Thyroid gland (tissue), 4 donors: ENCODE results near the gene OMP. TPM values are rescaled to one million over a fixed set of nuclear protein-coding genes. Genes with fewer than 3 reads are reported as not detected.

ENCODE experiments used
- DNase-seq, 2 donors: peaks; one replicate each; pipeline ENCODE4 v3.0.0-alpha.2; 2019
- H3K27ac ChIP-seq, 3 donors: fragments of 200-600 bp; sonication (generic); 1 replicate in 2 of 3; 2 replicates in 1 of 3; pipeline ENCODE4 v1.5.1; 2016 to 2019; ENCODE audit warnings: mild to moderate bottlenecking in 1 of 3, moderate library complexity in 1 of 3
- H3K27me3 ChIP-seq: fragments of 200-600 bp; sonication (generic); one replicate; pipeline ENCODE4 v1.5.1; 2019
- H3K36me3 ChIP-seq, 2 donors: fragments of 200-600 bp; sonication (generic); one replicate each; pipeline ENCODE4 v1.5.1; 2016 to 2019
- H3K4me1 ChIP-seq, 2 donors: fragments of 200-600 bp; sonication (generic); one replicate each; pipeline ENCODE4 v1.5.1; 2017 to 2019
- H3K4me3 ChIP-seq, 3 donors: fragments of 200-600 bp; sonication (generic); replicated peaks in 1 of 3; 1 replicate in 2 of 3; 2 replicates in 1 of 3; pipeline ENCODE4 v1.5.1; 2016; ENCODE audit warnings: mild to moderate bottlenecking in 1 of 3
- H3K9me3 ChIP-seq: fragments of 200-600 bp; sonication (generic); one replicate; pipeline ENCODE4 v1.5.1; 2017
- POLR2A ChIP-seq, 2 donors: fragments of 450-650 bp; IDR thresholded peaks; one replicate each; pipeline ENCODE4 v1.6.1; 2017; ENCODE audit warnings: antibody characterized with exemption in 2 of 2, mild to moderate bottlenecking in 2 of 2, moderate library complexity in 1 of 2
- WGBS, 2 donors: methylation state at CpG; one replicate each; pipeline ENCODE4 v1.1.5; 2017; 5-methylcytosine and 5-hydroxymethylcytosine counted together
- intact Hi-C: fragments of 100-400 bp; cut with DNase I; formaldehyde crosslinking; loops from one replicate; pipeline ENCODE4 v1.15.1; 2023
- total RNA-seq, 4 donors: library from RNA; depleted of rRNA; stranded (reverse); fragments of >200 nt; gene quantifications; one replicate each; pipeline ENCODE4 v1.2.3, GENCODE V29; 2016
- TF ChIP-seq, protein P1 (sequence below), 6 experiments: fragments of 200-600 bp in 3 of 6; fragments of 450-650 bp in 3 of 6; sonication (generic) in 3 of 6; IDR thresholded peaks; one replicate each; pipeline ENCODE4 v1.5.1; 2016 to 2019; ENCODE audit warnings: antibody characterized with exemption in 6 of 6, mild to moderate bottlenecking in 2 of 6, inconsistent platforms in 1 of 6, moderate library complexity in 1 of 6

OMP gene
- total RNA-seq, 4 donors from 2014 or later: 2.3 TPM; not detected in 3

- DNase-seq: no peak
- H3K27ac ChIP-seq: no peak overlapping the region
- peaks cover 8 to 16% of the 10 kb centered on the region in 2 donors for H3K4me1 ChIP-seq
- TF ChIP-seq, protein P1, sequence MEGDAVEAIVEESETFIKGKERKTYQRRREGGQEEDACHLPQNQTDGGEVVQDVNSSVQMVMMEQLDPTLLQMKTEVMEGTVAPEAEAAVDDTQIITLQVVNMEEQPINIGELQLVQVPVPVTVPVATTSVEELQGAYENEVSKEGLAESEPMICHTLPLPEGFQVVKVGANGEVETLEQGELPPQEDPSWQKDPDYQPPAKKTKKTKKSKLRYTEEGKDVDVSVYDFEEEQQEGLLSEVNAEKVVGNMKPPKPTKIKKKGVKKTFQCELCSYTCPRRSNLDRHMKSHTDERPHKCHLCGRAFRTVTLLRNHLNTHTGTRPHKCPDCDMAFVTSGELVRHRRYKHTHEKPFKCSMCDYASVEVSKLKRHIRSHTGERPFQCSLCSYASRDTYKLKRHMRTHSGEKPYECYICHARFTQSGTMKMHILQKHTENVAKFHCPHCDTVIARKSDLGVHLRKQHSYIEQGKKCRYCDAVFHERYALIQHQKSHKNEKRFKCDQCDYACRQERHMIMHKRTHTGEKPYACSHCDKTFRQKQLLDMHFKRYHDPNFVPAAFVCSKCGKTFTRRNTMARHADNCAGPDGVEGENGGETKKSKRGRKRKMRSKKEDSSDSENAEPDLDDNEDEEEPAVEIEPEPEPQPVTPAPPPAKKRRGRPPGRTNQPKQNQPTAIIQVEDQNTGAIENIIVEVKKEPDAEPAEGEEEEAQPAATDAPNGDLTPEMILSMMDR (IDR thresholded peaks at IDR 0.05): no peak
- TF ChIP-seq POLR2A (IDR thresholded peaks at IDR 0.05): no peak
- no peaks in the 10 kb centered on the region for H3K9me3 ChIP-seq
- no peaks in the 10 kb centered on the region for H3K36me3 ChIP-seq
- intact Hi-C loops: loop anchor here (5.0 to 10.0 kb wide), 2 partner anchors 62 to 430 kb away; no protein-coding TSS in a partner anchor
- H3K27me3 ChIP-seq: no peaks in the 10 kb centered on the region
- WGBS, 2 donors: 49 to 53% methylated on average over 6 of the region's 6 CpGs
- H3K4me3 ChIP-seq: no peak overlapping the region
Measured at GRCh38 chr11:77125191-77125590, 22.6 kb downstream of the OMP start.

DNA sequence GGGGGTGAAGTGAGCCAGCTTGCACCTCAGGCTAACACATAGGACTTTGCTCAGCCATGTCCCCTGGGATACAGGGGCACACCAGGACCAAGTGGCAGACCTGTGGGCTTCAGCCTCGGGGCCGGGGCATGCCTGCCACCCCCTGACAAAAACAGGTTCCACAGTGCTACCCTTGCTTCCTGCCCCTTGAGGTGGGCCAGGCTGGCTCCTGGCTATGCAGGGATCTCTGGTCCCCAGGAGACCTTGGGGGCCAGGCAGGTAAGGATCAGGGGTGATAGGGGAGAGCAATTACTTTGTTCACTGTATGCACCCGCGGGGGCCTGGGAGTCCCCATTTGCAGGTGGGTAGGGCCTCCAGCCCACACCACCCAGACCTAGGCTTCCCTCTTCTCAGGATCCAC, 23.1 kb downstream of the OMP start:
- Histone ChIP-seq H3K27me3 (no peaks in the 10 kb centered on the region), H3K4me1 (peaks cover 8 to 16% of the 10 kb centered on the region in 2 donors), H3K36me3 (no peaks in the 10 kb centered on the region), H3K4me3 (no peak overlapping the region), H3K9me3 (no peaks in the 10 kb centered on the region), H3K27ac (no peak overlapping the region)
- no peak for TF ChIP-seq POLR2A (IDR thresholded peaks at IDR 0.05)
- TF ChIP-seq, protein P1 (IDR thresholded peaks at IDR 0.05): no peak
- 67 to 73% methylated on average over 4 of the region's 4 CpGs for WGBS, 2 donors
- no peak for DNase-seq
- intact Hi-C loops: loop anchor here (5.0 to 10.0 kb wide), 2 partner anchors 62 to 429 kb away; no protein-coding TSS in a partner anchor

DNA sequence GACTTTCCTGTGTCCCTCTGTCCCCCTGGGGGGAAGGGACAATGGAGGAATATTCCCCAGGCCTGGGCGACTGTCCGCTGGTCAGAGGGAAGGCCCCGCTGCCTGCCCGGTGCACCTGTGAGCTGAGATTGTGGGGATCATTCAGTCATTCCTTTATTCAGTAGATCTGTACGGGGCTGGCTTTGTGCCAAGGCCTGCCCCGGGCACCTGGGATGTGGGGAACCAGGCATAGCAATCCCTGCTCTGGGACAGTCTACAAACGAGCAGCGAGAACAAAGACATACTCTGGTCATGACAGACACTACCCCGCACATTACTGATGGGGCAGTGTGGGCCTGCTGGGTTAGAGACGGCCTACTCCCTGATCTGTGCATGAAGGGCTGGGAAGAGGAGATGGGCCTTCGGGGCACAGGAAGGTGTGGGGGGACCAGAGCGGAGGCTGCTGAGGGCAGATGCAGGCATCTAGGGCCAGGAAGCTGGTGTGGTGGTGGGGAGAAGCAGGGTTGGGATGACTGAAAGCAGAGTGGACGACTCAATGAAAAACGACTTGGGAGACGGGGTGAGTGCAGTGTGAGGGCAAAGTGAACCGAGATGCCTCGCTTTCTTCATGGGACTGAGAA, 23.6 kb downstream of the OMP start:
- 72 to 75% methylated on average over 17 of the region's 17 CpGs for WGBS, 2 donors
- Histone ChIP-seq H3K27me3 (no peaks in the 10 kb centered on the region), H3K4me1 (peaks cover 11 to 16% of the 10 kb centered on the region in 2 donors), H3K27ac (no peak overlapping the region), H3K36me3 (no peaks in the 10 kb centered on the region), H3K4me3 (no peak overlapping the region), H3K9me3 (no peaks in the 10 kb centered on the region)
- TF ChIP-seq, protein P1 (IDR thresholded peaks at IDR 0.05): no peak
- intact Hi-C loops: loop anchor here (5.0 to 10.0 kb wide), 2 partner anchors 61 to 429 kb away; no protein-coding TSS in a partner anchor
- DNase-seq: no peak

GRCh38 chr11:77126861-77127234, 24.2 kb downstream of the OMP start:
- Histone ChIP-seq H3K4me3 (peak overlapping the region in 1 of 3 donors; percentile 29), H3K27ac (no peak overlapping the region), H3K36me3 (no peaks in the 10 kb centered on the region), H3K27me3 (no peaks in the 10 kb centered on the region), H3K9me3 (no peaks in the 10 kb centered on the region), H3K4me1 (peaks cover 11 to 16% of the 10 kb centered on the region in 2 donors)
- no peak for DNase-seq
- intact Hi-C loops: loop anchor here (5.0 to 10.0 kb wide), 2 partner anchors 60 to 428 kb away; no protein-coding TSS in a partner anchor
- no peak for TF ChIP-seq POLR2A (IDR thresholded peaks at IDR 0.05)
- TF ChIP-seq, protein P1 (IDR thresholded peaks at IDR 0.05): no peak
- 22 to 26% methylated on average over 7 to 10 of the region's 10 CpGs for WGBS, 2 donors

GRCh38 chr11:77127235-77127911, 24.7 kb downstream of the OMP start:
- Histone ChIP-seq H3K27ac (no peak overlapping the region), H3K4me1 (peaks cover 11 to 16% of the 10 kb centered on the region in 2 donors), H3K27me3 (no peaks in the 10 kb centered on the region), H3K4me3 (peak overlapping the region in 1 of 3 donors; percentile 29), H3K36me3 (no peaks in the 10 kb centered on the region), H3K9me3 (no peaks in the 10 kb centered on the region)
- peak; percentile 49 to 57 for DNase-seq
- 3% methylated on average over 11 to 20 of the region's 27 CpGs for WGBS, 2 donors
- no peak for TF ChIP-seq POLR2A (IDR thresholded peaks at IDR 0.05)
- TF ChIP-seq, protein P1 (IDR thresholded peaks at IDR 0.05): peak; percentile 95 to 98 (median 96)
- intact Hi-C loops: loop anchor here (5.0 to 10.0 kb wide), 2 partner anchors 60 to 427 kb away; no protein-coding TSS in a partner anchor
